HG02610 (cell line): ENCODE measurements around the gene EXOC4.
"Not testable (repeated sequence)": the region's sequence is repeated elsewhere in the genome, so short reads cannot be mapped to it uniquely, and the experiment has no call there.

Source experiments
- ATAC-seq: cut with Tn5 transposase; IDR thresholded peaks from one replicate; pipeline ENCODE4 v1.9.1; 2021; ENCODE audit warnings: mild to moderate bottlenecking, moderate library complexity; ENCODE audit not compliant: unreplicated experiment

EXOC4 gene

GRCh38 chr7:133275008-133275407, 22.1 kb downstream of the EXOC4 start:
- no peak for ATAC-seq

- no peak for ATAC-seq
Measured at GRCh38 chr7:133275446-133276095, 22.7 kb downstream of the EXOC4 start.

GRCh38 chr7:133278975-133279374, 26.1 kb downstream of the EXOC4 start:
- ATAC-seq, result not testable (repeated sequence)

- no peak for ATAC-seq
Measured at GRCh38 chr7:133282094-133282493, 29.2 kb downstream of the EXOC4 start.

GRCh38 chr7:133284092-133284491, 31.2 kb downstream of the EXOC4 start:
- no peak for ATAC-seq

GRCh38 chr7:133288970-133289369, 36.1 kb downstream of the EXOC4 start:
- no peak for ATAC-seq

GRCh38 chr7:133290041-133290440, 37.2 kb downstream of the EXOC4 start:
- ATAC-seq, result no peak

- no peak for ATAC-seq
Measured at GRCh38 chr7:133290676-133291333, 37.9 kb downstream of the EXOC4 start.

GRCh38 chr7:133292631-133293030, 39.8 kb downstream of the EXOC4 start:
- ATAC-seq, result no peak

GRCh38 chr7:133293384-133294160, 40.7 kb downstream of the EXOC4 start:
- ATAC-seq, result no peak

GRCh38 chr7:133294234-133294633, 41.4 kb downstream of the EXOC4 start:
- ATAC-seq, result no peak

- ATAC-seq, result no peak
Measured at GRCh38 chr7:133295484-133295883, 42.6 kb downstream of the EXOC4 start.

GRCh38 chr7:133297093-133297492, 44.2 kb downstream of the EXOC4 start:
- no peak for ATAC-seq

GRCh38 chr7:133298080-133298479, 45.2 kb downstream of the EXOC4 start:
- ATAC-seq, result no peak

- no peak for ATAC-seq
Measured at GRCh38 chr7:133299676-133300075, 46.8 kb downstream of the EXOC4 start.

- ATAC-seq, result no peak
Measured at GRCh38 chr7:133300088-133300487, 47.2 kb downstream of the EXOC4 start.

- ATAC-seq, result no peak
Measured at GRCh38 chr7:133300811-133301210, 47.9 kb downstream of the EXOC4 start.

- no peak for ATAC-seq
Measured at GRCh38 chr7:133301444-133301843, 48.6 kb downstream of the EXOC4 start.

GRCh38 chr7:133303372-133303771, 50.5 kb downstream of the EXOC4 start:
- no peak for ATAC-seq

GRCh38 chr7:133303931-133304330, 51.1 kb downstream of the EXOC4 start:
- no peak for ATAC-seq

GRCh38 chr7:133309333-133309732, 56.5 kb downstream of the EXOC4 start:
- no peak for ATAC-seq
